ENCODE data around the gene KDM6B. TPM values are rescaled to one million over a fixed set of nuclear protein-coding genes. Genes with fewer than 3 reads are reported as not detected.
A peak's percentile ranks its signal among the peaks of the same experiment; 100 is the strongest.

KDM6B gene
- total and polyA plus RNA-seq, 12 donors: 5.2 to 35.4 (median 25.3) TPM

DNA sequence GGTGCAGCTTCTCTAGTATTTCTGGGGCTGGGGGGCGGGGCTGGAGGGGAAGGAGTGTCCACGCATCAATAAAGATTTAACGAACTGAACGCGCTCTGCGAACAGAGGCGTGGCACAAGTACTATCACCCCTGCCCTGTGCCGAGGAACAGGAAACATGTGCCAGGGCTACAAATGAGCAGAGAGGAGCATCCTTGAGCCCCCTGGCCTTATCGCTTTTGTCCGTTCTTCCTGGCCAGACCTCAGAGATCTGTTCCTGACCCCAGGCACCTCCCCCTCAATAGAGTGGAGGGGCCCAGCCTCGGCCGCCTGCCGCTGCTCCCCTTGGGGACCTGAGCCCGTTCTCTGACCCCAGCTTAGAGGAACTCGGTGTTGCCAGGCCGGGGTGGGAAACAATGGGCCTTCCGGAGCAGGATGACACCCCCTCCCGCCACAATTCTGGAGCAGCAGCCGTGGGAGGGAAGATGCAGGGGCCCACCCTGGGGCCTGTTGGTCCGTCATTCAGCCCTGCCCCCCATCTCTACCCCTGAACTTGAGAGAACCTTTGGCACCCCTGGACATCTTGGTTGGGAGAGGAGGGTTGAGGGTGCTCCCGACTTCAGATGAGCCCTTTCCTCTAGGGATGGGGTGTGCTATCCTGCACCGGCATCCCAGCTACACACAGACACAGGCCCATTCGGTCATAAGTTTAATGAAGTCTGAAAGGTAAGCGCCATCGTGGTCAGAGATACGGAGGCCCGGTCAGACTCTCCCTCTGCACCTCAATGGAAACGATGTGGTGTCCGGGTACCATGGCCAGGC lies 22.2 kb downstream of the KDM6B start:
- Histone ChIP-seq H3K9me3 (no peaks in the 10 kb centered on the region), H3K27me3 (no peaks in the 10 kb centered on the region), H3K4me3 (peak overlapping the region; percentile 60 to 72 (median 68)), H3K4me1 (peaks cover 3 to 62% (median 44%) of the 10 kb centered on the region in 9 donors), H3K27ac (peak overlapping the region; percentile 82 to 98 (median 93)), H3K36me3 (peaks cover 0 to 57% (median 18%) of the 10 kb centered on the region in 9 donors)
- WGBS, 2 donors: 13 to 19% methylated on average over 29 of the region's 29 CpGs
- TF ChIP-seq, protein P1, sequence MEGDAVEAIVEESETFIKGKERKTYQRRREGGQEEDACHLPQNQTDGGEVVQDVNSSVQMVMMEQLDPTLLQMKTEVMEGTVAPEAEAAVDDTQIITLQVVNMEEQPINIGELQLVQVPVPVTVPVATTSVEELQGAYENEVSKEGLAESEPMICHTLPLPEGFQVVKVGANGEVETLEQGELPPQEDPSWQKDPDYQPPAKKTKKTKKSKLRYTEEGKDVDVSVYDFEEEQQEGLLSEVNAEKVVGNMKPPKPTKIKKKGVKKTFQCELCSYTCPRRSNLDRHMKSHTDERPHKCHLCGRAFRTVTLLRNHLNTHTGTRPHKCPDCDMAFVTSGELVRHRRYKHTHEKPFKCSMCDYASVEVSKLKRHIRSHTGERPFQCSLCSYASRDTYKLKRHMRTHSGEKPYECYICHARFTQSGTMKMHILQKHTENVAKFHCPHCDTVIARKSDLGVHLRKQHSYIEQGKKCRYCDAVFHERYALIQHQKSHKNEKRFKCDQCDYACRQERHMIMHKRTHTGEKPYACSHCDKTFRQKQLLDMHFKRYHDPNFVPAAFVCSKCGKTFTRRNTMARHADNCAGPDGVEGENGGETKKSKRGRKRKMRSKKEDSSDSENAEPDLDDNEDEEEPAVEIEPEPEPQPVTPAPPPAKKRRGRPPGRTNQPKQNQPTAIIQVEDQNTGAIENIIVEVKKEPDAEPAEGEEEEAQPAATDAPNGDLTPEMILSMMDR (IDR thresholded peaks at IDR 0.05): no peak
- intact Hi-C loops (cut with DNase I): loop anchor here in 8 of 10 donors (2.0 to 10.0 kb wide), 7 partner anchors 13 to 299 kb away; partner anchors contain the start of genes KDM6B (in 3 of the 8), PER1 (in 1 of the 8) and RNF227 (in 1 of the 8)
- ATAC-seq (peak; percentile 3 to 43 (median 28)), DNase-seq (peak; percentile 77 to 88)

DNA sequence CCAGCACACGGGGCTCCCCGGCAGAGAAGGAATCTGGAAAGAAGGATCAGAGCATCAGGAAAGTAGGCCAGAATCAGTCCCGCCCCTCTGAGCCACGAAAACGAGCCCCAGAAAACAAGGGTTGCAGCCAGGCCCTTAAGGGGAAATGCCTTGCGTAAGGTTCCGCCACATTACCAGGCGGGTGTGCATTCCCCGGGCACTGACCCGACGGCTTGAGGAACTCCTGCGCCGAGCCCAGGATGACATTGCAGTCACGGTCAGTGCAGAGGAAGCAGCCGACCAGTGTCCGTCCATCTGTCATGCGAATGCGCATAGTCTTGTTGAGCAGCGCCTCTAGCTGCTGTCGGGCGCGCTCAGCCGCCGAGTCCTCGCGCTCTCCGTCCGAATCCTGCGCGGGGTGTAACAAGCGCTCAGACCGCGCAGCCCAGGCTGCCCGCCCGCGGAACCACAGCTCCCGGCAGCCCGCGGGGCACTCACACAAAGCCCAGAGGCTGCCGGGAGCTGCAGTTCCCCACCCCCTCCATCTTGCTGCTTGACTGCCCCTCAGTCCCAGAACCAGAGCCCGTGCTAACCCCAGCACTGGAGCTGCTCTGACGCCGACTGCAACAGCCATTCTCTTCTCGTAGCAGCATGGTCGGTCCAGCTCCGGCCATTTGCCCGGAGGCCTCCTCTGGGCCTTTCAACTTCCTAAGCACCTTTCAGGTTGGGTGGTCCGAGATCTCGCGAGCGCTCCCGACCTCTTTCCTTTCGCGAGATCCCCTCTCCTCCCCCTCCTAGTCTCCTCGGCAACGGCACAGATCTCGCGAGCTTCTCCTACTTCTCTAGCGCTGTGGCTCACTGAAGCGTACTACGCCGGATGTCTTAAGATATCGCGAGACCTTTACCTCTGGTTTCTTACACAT lies 23.0 kb downstream of the KDM6B start, which contains the start of gene NAA38:
Gene NAA38, minus strand, starts transcription at position 749 of the 902 bp plus-strand sequence. Its CDS starts 96 bp downstream, at position 653.
- WGBS, 2 donors: 1% methylated on average over 64 of the region's 64 CpGs

DNA sequence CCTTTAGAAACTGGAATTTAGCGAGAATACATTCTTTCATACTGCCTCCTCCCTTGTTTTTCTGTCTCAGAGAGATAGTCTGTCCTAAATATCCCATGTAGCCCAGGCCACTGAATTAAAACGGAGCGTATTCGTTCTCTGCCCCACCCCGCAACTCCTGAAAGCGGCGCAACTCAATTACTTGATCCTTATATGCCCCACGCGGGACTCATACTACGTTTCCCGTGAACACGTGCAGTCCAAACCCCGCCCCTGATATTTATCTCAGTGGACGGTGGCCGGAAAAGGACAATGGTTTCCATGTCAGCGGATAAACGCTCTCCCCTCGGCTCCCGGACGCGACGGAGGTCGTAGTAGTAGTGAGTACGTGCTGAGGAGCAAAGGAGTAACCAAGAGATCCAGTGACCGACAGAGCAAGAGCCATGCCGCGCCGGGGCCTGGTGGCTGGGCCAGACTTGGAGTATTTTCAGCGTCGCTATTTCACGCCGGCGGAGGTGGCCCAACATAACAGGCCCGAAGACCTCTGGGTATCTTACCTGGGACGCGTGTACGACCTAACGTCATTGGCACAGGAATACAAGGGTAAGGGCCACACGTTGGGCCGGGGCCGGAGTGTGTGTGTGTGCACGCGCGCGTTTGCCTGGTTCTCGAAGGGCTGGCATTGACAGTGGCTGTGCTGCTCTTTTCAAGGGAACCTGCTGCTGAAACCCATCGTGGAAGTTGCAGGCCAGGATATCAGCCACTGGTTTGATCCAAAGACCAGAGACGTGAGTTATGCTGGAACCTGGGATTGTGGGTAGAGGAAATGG lies 23.9 kb downstream of the KDM6B start, which contains the start of gene CYB5D1:
Gene CYB5D1, plus strand, starts transcription at position 291 of the 809 bp plus-strand sequence. Its CDS starts 132 bp downstream, at position 423.
- Histone ChIP-seq H3K36me3 (peaks cover 0 to 52% (median 12%) of the 10 kb centered on the region in 9 donors), H3K9me3 (no peaks in the 10 kb centered on the region), H3K27ac (peak within 1 kb of the TSS; percentile 79 to 98 (median 93)), H3K27me3 (no peaks in the 10 kb centered on the region), H3K4me1 (peaks cover 0 to 50% (median 32%) of the 10 kb centered on the region in 9 donors), H3K4me3 (peak within 1 kb of the TSS; percentile 60 to 72 (median 68))
- WGBS, 2 donors: 2 to 3% methylated on average over 48 of the region's 48 CpGs
- DNase-seq (peak; percentile 80 to 96), ATAC-seq (peak; percentile 56 to 76 (median 69))
- TF ChIP-seq, protein P1 (IDR thresholded peaks at IDR 0.05): no peak
- intact Hi-C loops (cut with DNase I): loop anchor here in 8 of 10 donors (1.0 to 10.0 kb wide), 8 partner anchors 15 to 297 kb away; partner anchors contain the start of genes KDM6B (in 3 of the 8), PER1 (in 1 of the 8) and RNF227 (in 1 of the 8)

More for the DNA sequence above, 23.0 kb downstream of the KDM6B start, which contains the start of gene NAA38:
- Histone ChIP-seq H3K4me3 (peak within 1 kb of the TSS; percentile 60 to 72 (median 68)), H3K27me3 (no peaks in the 10 kb centered on the region), H3K36me3 (peaks cover 0 to 57% (median 16%) of the 10 kb centered on the region in 9 donors), H3K27ac (peak within 1 kb of the TSS; percentile 79 to 98 (median 93)), H3K4me1 (peaks cover under 1 to 54% (median 38%) of the 10 kb centered on the region in 9 donors), H3K9me3 (no peaks in the 10 kb centered on the region)
- peak; percentile 93 to 98 for DNase-seq
- ATAC-seq: peak; percentile 87 to 92 (median 90)
- intact Hi-C loops (cut with DNase I): loop anchor here in 8 of 10 donors (1.0 to 10.0 kb wide), 8 partner anchors 14 to 298 kb away; partner anchors contain the start of genes KDM6B (in 3 of the 8), PER1 (in 1 of the 8) and RNF227 (in 1 of the 8)
- TF ChIP-seq, protein P1 (IDR thresholded peaks at IDR 0.05): peak; percentile 14 to 80 (median 45)

All from heart right ventricle (tissue), 16 donors.